Stimulated activated CD4-positive, alpha-beta T cell treated with anti-CD3 and anti-CD28 coated beads, Interleukin-4, amount 100 ng/mL, for 24 hours (primary cell): ENCODE measurements around the gene GSTM3.
"Not testable (repeated sequence)": the region's sequence is repeated elsewhere in the genome, so short reads cannot be mapped to it uniquely, and the experiment has no call there.

Source experiments
- DNase-seq: peaks from one replicate; pipeline ENCODE4 v3.0.0-alpha.2; 2020

GSTM3 gene

GRCh38 chr1:109761227-109762038, 20.6 kb upstream of the GSTM3 start:
- no peak for DNase-seq

- no peak for DNase-seq
Measured at GRCh38 chr1:109760581-109761226, 19.9 kb upstream of the GSTM3 start.

GRCh38 chr1:109759513-109760334, 18.9 kb upstream of the GSTM3 start:
- no peak for DNase-seq

- no peak for DNase-seq
Measured at GRCh38 chr1:109757936-109758786, 17.3 kb upstream of the GSTM3 start.

- DNase-seq = no peak
Measured at GRCh38 chr1:109756848-109757521, 16.1 kb upstream of the GSTM3 start.

GRCh38 chr1:109756325-109756724, 15.5 kb upstream of the GSTM3 start:
- DNase-seq = not testable (repeated sequence)

- no peak for DNase-seq
Measured at GRCh38 chr1:109754738-109755137, 13.9 kb upstream of the GSTM3 start.

- no peak for DNase-seq
Measured at GRCh38 chr1:109751531-109752260, 10.9 kb upstream of the GSTM3 start.

- no peak for DNase-seq
Measured at GRCh38 chr1:109750920-109751319, 10.1 kb upstream of the GSTM3 start.

- no peak for DNase-seq
Measured at GRCh38 chr1:109750241-109750882, 9.5 kb upstream of the GSTM3 start.

- no peak for DNase-seq
Measured at GRCh38 chr1:109749221-109749620, 8.4 kb upstream of the GSTM3 start.

- not testable (repeated sequence) for DNase-seq
Measured at GRCh38 chr1:109748311-109748710, 7.5 kb upstream of the GSTM3 start.

GRCh38 chr1:109739738-109740614, 862 bp downstream of the GSTM3 start:
- peak; percentile 81 for DNase-seq

GRCh38 chr1:109733236-109733870, 7.5 kb downstream of the GSTM3 start:
- DNase-seq = no peak

GRCh38 chr1:109732390-109732881, 8.4 kb downstream of the GSTM3 start:
- DNase-seq = no peak

GRCh38 chr1:109730666-109731065, 10.2 kb downstream of the GSTM3 start:
- no peak for DNase-seq

- DNase-seq = no peak
Measured at GRCh38 chr1:109728870-109729269, 12.0 kb downstream of the GSTM3 start.

- DNase-seq = no peak
Measured at GRCh38 chr1:109726728-109727373, 14.0 kb downstream of the GSTM3 start.
